Panc1 (cell line): Measurements from ENCODE around the gene PORCN. TPM values are rescaled to one million over a fixed set of nuclear protein-coding genes. Genes with fewer than 3 reads are reported as not detected.

Source experiments
- ATAC-seq: fragments of 200-7000 bp; cut with Tn5 transposase; 2 replicates; pipeline ENCODE4 v1.9.1; 2020; ENCODE audit warnings: mild to moderate bottlenecking, moderate library complexity
- BruUV-seq: library from RNA; stranded (reverse); fragments of 400-500 nt; replicated peaks from 2 replicates; lab custom pipeline; 2021; lab: Mats Ljungman, UMichigan
- CTCF ChIA-PET: fragments of 300-600 bp; sonication (Branson Sonifier 250); formaldehyde crosslinking; loops from one replicate; lab custom pipeline; 2022; ENCODE audit warnings: antibody characterized with exemption; lab: Charles Lee
- POLR2A ChIA-PET: fragments of 300-600 bp; sonication (Branson Sonifier 250); formaldehyde crosslinking; loops from one replicate; lab custom pipeline; 2022; ENCODE audit warnings: antibody characterized with exemption; lab: Charles Lee
- DNase-seq: peaks from one replicate; pipeline ENCODE4 v3.0.0-alpha.2; 2010; ENCODE audit warnings: low read depth, low spot score
- H3K27ac ChIP-seq: 2 replicates; pipeline ENCODE4 v1.5.1; 2011; ENCODE audit warnings: mild to moderate bottlenecking, low read length, inconsistent platforms
- H3K27me3 ChIP-seq: fragments of 200-500 bp; sonication (Bioruptor generic); 2 replicates; pipeline ENCODE4 v1.6.0; 2014; ENCODE audit warnings: low read length, inconsistent platforms; ENCODE audit not compliant: control insufficient read depth, insufficient read depth
- H3K36me3 ChIP-seq: fragments of 200-500 bp; sonication (Bioruptor generic); 2 replicates; pipeline ENCODE4 v1.5.1; 2014; ENCODE audit warnings: inconsistent platforms, mild to moderate bottlenecking, low read length, moderate library complexity; ENCODE audit not compliant: control insufficient read depth, insufficient read depth
- H3K4me1 ChIP-seq: 2 replicates; pipeline ENCODE4 v1.5.1; 2011; ENCODE audit warnings: inconsistent platforms, mild to moderate bottlenecking, low read length, moderate library complexity; ENCODE audit not compliant: control insufficient read depth, insufficient read depth
- H3K4me3 ChIP-seq, 2 experiments: 2 replicates each; pipeline ENCODE4 v1.5.1; 2011 to 2012; ENCODE audit warnings: low read depth in 2 of 2, low read length in 2 of 2, mild to moderate bottlenecking in 2 of 2, inconsistent platforms in 1 of 2, moderate library complexity in 1 of 2
- H3K9me3 ChIP-seq: fragments of 200-500 bp; sonication (Bioruptor generic); 2 replicates; pipeline ENCODE4 v1.5.1; 2014; ENCODE audit warnings: low read depth, mild to moderate bottlenecking, inconsistent platforms, low read length, moderate library complexity; ENCODE audit not compliant: control insufficient read depth, insufficient read depth
- POLR2AphosphoS5 ChIP-seq: IDR thresholded peaks from 2 replicates; pipeline ENCODE4 v1.6.1; 2012; ENCODE audit warnings: mild to moderate bottlenecking, low read depth, low read length, moderate library complexity
- SIN3A ChIP-seq: IDR thresholded peaks from 2 replicates; pipeline ENCODE4 v1.6.1; 2012; ENCODE audit warnings: low read depth, mild to moderate bottlenecking, low read length, moderate library complexity, borderline replicate concordance; ENCODE audit not compliant: insufficient read depth
- TCF7L2 ChIP-seq: IDR thresholded peaks from 2 replicates; pipeline ENCODE4 v1.6.1; 2011; ENCODE audit warnings: mild to moderate bottlenecking, low read depth, low read length, inconsistent platforms
- in situ Hi-C: cut with HindIII; loops from 2 replicates; pipeline ENCODE4 v1.10.0; 2016; ENCODE audit warnings: low sequenced_read_pairs, low pct_unique_long_range_greater_than_20kb
- intact Hi-C: fragments of 100-400 bp; cut with micrococcal nuclease; formaldehyde crosslinking; loops from one replicate; pipeline ENCODE4 v1.10.0; 2022; ENCODE audit not compliant: unreplicated experiment
- total RNA-seq: library from RNA; stranded (reverse); gene quantifications from one replicate; pipeline ENCODE4 v1.2.1, GENCODE V29; 2021; ENCODE audit not compliant: unreplicated experiment
- TF ChIP-seq, protein P1 (sequence below): fragments of 450-650 bp; IDR thresholded peaks from 2 replicates; pipeline ENCODE4 v1.5.1; 2017; ENCODE audit warnings: mild to moderate bottlenecking
- TF ChIP-seq, protein P2 (sequence below), 2 experiments: IDR thresholded peaks; 2 replicates each; pipeline ENCODE4 v1.6.1; 2011 to 2012; ENCODE audit warnings: low read depth in 2 of 2, control low read depth in 1 of 2, low read length in 1 of 2, mild to moderate bottlenecking in 1 of 2, moderate library complexity in 1 of 2; ENCODE audit not compliant: insufficient read depth in 1 of 2

The PORCN gene
- total RNA-seq, 1 experiment from 2014 or later = 8.6 TPM

DNA sequence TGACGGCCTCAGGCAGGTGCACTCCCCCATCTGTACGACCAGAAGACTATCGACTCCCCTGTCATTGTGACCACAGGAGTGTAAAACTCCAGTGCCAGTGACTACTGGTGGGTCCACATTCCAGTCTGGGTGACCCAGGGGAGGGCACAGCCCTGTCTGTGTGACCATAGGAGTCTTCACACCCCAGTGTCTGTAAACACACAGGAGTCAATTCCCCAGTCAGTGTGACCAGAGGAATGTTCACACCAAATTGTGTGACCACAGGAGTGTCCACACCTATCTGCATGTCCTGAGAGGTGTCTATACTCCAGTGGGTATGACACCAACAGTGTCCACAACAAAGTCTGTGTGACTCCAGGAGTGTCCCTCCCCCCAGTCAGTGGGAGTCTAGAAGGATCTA, 20.8 kb upstream of the PORCN start:
- in situ Hi-C loops = no loop called here
- H3K36me3 ChIP-seq = peaks cover 4% of the 10 kb centered on the region
- no TSS peak for BruUV-seq
- ChIA-PET POLR2A (no interaction called here), CTCF (no interaction called here)
- DNase-seq (no peak), ATAC-seq (no peak)
- intact Hi-C loops = no loop called here
- no peak overlapping the region for H3K4me3 ChIP-seq
- TF ChIP-seq, protein P1, sequence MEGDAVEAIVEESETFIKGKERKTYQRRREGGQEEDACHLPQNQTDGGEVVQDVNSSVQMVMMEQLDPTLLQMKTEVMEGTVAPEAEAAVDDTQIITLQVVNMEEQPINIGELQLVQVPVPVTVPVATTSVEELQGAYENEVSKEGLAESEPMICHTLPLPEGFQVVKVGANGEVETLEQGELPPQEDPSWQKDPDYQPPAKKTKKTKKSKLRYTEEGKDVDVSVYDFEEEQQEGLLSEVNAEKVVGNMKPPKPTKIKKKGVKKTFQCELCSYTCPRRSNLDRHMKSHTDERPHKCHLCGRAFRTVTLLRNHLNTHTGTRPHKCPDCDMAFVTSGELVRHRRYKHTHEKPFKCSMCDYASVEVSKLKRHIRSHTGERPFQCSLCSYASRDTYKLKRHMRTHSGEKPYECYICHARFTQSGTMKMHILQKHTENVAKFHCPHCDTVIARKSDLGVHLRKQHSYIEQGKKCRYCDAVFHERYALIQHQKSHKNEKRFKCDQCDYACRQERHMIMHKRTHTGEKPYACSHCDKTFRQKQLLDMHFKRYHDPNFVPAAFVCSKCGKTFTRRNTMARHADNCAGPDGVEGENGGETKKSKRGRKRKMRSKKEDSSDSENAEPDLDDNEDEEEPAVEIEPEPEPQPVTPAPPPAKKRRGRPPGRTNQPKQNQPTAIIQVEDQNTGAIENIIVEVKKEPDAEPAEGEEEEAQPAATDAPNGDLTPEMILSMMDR = no peak
- TF ChIP-seq, protein P2, sequence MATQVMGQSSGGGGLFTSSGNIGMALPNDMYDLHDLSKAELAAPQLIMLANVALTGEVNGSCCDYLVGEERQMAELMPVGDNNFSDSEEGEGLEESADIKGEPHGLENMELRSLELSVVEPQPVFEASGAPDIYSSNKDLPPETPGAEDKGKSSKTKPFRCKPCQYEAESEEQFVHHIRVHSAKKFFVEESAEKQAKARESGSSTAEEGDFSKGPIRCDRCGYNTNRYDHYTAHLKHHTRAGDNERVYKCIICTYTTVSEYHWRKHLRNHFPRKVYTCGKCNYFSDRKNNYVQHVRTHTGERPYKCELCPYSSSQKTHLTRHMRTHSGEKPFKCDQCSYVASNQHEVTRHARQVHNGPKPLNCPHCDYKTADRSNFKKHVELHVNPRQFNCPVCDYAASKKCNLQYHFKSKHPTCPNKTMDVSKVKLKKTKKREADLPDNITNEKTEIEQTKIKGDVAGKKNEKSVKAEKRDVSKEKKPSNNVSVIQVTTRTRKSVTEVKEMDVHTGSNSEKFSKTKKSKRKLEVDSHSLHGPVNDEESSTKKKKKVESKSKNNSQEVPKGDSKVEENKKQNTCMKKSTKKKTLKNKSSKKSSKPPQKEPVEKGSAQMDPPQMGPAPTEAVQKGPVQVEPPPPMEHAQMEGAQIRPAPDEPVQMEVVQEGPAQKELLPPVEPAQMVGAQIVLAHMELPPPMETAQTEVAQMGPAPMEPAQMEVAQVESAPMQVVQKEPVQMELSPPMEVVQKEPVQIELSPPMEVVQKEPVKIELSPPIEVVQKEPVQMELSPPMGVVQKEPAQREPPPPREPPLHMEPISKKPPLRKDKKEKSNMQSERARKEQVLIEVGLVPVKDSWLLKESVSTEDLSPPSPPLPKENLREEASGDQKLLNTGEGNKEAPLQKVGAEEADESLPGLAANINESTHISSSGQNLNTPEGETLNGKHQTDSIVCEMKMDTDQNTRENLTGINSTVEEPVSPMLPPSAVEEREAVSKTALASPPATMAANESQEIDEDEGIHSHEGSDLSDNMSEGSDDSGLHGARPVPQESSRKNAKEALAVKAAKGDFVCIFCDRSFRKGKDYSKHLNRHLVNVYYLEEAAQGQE (IDR thresholded peaks at IDR 0.05; ENCODE audit: insufficient read depth in 1 of 2, low read depth in 2 of 2, low read length in 1 of 2) = no peak
- TF ChIP-seq TCF7L2 (no peak), POLR2AphosphoS5 (no peak)
- H3K27me3 ChIP-seq = no peaks in the 10 kb centered on the region
- H3K27ac ChIP-seq = no peak overlapping the region
- no peaks in the 10 kb centered on the region for H3K9me3 ChIP-seq
- no peaks in the 10 kb centered on the region for H3K4me1 ChIP-seq

DNA sequence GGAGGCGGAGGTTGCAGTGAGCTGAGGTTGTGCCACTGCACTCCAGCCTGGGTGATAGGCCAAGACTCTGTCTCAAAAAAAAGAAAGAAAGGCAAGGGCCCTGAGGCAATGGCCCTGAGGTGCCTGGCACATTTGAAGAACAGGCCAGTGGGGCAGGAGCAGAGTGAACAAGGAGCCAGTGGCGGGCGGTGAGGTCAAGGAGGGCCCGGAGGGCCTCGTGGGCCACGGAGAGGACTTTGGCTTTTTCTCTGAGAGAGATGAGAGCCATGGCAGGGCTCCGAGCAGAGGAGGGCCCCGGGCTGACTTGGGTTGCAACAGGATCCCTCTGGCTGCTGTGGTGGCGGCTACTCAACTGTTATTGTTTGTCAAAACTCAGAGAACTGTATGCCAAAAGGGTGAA, 19.5 kb upstream of the PORCN start:
- H3K4me3 ChIP-seq = no peak overlapping the region
- no TSS peak for BruUV-seq
- no peaks in the 10 kb centered on the region for H3K4me1 ChIP-seq
- H3K27ac ChIP-seq = no peak overlapping the region
- DNase-seq (no peak), ATAC-seq (no peak)
- H3K9me3 ChIP-seq = no peaks in the 10 kb centered on the region
- intact Hi-C loops (no loop called here), in situ Hi-C loops (no loop called here)
- ChIA-PET POLR2A (no interaction called here), CTCF (no interaction called here)
- no peaks in the 10 kb centered on the region for H3K36me3 ChIP-seq
- H3K27me3 ChIP-seq = no peaks in the 10 kb centered on the region
- no peak for TF ChIP-seq TCF7L2

DNA sequence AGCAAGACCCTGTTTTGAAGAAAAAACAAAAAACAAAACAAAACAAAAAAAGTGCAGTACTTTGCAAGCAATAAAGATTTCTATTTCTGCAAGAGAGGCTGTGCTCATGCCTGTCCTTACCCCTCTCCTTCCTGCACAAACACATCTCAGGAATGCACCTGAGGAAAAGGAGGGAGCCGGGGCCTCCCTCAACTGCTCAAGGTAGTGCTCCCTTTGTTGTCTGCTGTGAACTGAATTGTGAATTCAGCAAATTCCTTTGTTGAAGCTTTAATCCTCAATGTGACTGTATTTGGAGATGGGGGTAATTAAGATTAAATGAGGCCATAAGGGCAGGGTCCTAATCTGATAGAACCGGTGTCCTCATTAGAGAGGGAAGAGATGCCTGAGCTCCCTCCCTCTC, 18.9 kb upstream of the PORCN start:
- POLR2A ChIA-PET = no interaction called here
- no peaks in the 10 kb centered on the region for H3K9me3 ChIP-seq
- TF ChIP-seq, protein P2 (IDR thresholded peaks at IDR 0.05; ENCODE audit: insufficient read depth in 1 of 2, low read depth in 2 of 2, low read length in 1 of 2) = no peak
- no peak for TF ChIP-seq POLR2AphosphoS5
- TF ChIP-seq, protein P1 = no peak
- TF ChIP-seq TCF7L2 = no peak
- no peak for TF ChIP-seq SIN3A
- H3K4me3 ChIP-seq = no peak overlapping the region
- no peak for ATAC-seq
- no peaks in the 10 kb centered on the region for H3K36me3 ChIP-seq
- CTCF ChIA-PET = no interaction called here
- DNase-seq = no peak
- no peaks in the 10 kb centered on the region for H3K27me3 ChIP-seq
- H3K27ac ChIP-seq = no peak overlapping the region
- no peaks in the 10 kb centered on the region for H3K4me1 ChIP-seq
- no TSS peak for BruUV-seq
- in situ Hi-C loops = no loop called here
- intact Hi-C loops = no loop called here
